HG02610 (cell line): ENCODE data around the gene CD59.
"Not testable (repeated sequence)": the region's sequence is repeated elsewhere in the genome, so short reads cannot be mapped to it uniquely, and the experiment has no call there.

ENCODE experiments used
- ATAC-seq: cut with Tn5 transposase; IDR thresholded peaks from one replicate; pipeline ENCODE4 v1.9.1; 2021; ENCODE audit warnings: mild to moderate bottlenecking, moderate library complexity; ENCODE audit not compliant: unreplicated experiment

The CD59 gene

DNA sequence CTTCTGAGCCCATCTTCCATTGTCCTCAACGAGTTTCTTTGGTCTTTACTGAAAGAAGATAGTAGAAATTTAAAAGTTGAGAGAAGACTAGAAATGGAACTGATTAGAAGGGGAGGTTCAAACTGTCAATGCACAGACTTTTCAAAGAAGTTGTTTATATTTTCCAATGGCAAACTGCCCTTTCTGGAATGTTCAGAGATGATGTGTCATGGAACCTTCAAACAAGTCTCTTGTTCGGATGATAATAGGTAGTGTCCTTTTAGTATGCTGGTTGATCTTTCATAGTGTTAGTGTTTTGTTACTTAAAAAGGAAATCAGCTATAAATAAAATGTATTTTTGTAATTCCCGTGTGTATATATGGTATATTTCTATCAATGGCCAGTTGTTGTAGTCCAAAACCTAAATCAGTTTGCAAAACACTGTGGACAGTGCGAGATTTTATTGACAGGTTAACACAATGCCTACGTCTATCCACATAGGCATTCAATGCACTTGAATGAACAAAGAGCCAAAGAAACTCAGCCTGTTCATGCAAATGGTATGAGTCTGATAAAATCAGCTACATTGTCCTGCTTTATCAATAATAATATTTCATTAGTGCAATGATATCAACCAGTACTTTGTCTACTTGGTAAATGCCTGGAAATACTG lies 66.5 kb downstream of the CD59 start:
- ATAC-seq = no peak

DNA sequence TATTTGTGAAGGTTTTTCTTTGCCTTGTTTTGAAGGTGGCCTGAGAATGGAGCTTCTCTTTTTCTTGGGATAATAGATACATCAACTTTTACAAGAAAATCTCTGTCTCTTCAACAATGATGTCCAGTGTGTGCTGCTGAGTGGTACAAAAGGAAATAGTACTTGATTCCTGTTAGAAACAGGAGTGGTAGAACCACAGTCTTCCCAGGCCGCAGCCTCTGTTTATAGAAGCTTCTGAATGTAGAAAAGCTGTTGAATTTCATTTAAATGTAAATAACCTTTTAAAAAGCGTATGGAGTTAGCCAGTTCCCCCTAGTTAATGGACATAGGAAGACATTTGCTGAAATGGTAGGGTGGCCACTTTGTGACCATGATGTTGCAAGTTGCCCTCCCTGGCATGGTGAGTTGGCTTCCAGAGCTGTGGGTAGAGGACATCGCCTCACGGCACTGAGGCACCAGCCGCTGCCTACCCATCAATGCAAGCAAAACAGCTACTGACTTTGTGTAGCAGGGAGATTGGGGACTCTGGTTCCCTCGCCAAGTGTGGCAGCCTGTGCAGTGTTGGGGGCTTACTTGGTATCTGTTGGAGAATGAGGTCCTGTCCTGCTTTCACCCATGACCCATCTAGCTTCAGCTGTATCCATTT lies 67.1 kb downstream of the CD59 start:
- ATAC-seq = no peak

DNA sequence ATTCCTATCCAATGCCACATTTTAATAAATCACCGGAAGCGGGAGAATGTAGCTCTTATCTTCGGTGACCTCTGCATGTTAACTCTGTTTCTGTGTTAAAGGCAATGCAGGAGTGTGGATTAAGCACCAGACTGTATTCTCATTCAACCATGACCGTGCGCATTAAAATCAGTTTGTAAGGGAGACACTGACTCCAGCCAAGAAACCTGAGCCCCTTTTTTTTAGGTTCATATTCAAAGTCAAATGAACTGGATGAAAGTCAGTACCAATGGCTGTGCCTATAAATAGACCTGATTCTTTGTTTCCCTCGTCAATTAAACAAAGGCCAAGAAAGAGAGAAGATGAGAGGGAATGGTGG lies 67.8 kb downstream of the CD59 start:
- ATAC-seq = no peak

DNA sequence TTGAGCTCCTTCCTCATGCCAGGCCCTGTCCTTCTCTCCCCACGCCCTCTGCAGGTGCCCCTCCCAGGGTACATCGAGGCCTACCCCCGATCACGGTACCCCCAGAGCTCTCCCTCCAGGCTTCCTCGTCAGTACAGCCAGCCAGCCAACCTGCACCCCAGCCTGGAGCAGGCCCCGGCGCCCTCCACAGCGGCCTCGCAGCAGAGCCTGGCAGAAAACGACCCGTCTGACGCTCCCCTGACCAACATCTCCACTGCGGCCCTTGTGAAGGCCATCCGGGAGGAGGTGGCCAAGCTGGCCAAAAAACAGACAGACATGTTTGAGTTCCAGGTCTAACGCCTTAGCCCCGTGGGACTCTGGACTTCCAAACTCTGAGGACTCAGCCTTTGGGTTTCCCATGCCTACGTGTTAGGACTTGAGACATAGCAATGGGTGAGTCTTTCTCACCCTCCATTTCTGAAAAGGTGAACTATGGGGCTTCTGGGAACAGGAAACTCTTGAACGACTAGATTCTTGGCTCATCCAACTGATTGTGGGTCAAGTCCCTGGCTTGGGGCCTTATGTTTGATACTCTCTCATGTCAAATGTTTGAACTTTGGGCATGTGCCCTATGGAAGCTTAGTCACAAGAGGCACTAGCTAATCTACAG lies 68.3 kb downstream of the CD59 start:
- ATAC-seq = no peak

DNA sequence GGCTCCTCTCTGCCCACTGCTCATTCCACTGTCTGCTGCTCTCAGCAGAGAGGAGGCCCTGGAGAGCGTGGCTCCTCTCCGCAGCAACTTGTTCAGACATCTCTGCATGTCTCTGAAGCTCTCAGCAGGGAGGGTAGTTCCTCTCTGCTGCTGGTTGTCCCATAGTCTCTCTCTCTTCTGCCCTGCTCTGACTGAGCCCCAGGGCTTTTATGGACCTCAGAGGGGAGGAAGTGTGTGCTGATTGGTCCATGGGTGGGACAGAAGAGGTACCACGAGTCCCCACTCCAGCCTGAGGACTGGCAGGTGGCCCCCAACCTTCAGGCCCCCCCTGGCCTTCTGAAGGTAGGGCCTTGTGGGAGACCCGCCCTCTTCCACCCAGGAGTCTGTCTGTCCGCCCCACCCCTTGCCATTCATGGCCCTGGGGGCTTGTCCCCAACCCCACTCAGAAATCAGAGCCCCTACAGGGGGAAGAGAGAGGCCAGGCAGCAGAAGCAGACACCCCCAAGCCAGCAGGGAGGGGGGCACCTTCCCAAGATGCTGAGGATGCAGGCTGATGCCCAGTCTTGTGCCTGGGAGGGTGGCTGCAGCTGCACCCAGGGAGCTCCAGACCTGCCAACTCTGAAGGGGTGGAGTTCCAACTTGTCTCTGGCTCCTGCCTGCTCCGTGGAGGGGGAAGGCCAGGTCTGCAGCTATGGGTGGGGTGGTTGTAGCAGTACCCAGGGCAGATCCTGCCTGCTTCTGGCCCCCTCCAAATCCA lies 70.7 kb downstream of the CD59 start:
- no peak for ATAC-seq

DNA sequence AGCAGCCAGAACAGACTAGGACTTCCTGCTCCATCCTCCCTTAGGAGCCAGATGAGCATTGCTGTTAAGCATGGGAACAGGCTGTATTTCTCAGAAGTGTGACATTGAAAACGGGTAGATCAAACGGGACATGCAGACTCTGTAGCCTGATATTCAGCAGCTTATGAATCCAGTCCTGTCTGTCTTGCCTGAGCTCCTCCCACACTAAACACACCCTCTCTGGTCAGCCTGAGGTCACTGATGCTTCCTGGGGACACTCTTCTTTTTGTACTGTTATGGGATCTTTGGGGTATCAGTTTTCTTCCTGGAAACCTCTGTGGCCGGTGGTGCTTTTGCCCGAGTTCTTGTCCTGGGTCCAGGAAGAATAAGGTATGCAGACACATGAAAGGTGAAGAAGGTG lies 71.4 kb downstream of the CD59 start:
- no peak for ATAC-seq

DNA sequence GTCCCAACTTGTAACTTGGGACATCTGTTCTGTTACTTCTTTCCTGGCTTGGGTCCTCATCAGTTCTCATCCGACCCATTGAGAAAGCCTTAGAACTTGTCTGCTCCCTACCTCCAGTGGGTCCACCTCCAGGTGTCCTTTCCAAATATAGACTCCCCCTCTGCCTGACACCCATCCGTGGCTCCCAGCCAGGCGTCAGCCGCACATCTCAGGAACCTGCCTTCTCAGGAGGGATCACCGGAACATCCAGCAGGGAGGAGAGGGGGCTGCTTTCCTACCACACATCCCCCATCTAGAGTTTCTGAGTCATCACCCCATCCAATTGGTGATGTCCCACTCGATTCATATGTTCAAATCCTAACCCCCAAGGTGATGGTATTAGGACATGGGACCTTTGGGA lies 72.1 kb downstream of the CD59 start:
- ATAC-seq = no peak

DNA sequence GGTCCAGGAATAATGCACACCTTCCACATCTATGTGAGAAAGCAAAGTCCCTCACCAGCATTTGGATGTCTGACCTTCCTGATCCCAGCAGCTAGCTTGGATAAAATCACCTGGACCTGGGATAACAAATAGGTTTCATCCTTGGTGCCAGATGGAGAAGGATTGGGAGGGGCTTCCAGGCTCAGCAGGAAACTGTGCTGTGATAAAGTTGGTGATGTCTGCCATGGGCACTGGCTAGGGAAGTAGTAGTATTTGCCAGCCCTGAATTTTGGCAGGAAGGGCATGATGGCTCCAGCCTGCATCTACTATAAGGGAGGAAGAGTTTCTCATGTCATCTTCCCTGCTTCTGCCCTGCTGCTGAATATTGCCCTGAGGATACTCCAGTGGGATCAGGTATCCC lies 73.1 kb downstream of the CD59 start:
- ATAC-seq = no peak

DNA sequence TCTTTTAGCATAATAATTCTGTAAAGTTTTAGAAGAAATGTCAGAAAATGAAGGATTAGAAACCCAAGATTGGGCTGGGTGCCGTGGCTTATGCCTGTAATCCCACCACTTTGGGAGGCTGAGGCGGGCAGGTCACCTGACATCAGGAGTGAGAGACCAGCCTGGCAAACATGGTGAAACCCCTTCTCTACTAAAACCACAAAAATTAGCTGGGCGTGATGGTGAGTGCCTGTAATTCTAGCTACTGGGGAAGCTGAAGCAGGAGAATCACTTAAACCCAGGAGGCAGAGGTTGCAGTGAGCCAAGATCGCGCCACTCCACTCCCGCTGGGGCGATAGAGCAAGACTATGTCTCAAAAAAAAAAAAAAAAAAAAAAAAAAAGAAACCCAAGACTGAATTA lies 74.7 kb downstream of the CD59 start:
- ATAC-seq = not testable (repeated sequence)

DNA sequence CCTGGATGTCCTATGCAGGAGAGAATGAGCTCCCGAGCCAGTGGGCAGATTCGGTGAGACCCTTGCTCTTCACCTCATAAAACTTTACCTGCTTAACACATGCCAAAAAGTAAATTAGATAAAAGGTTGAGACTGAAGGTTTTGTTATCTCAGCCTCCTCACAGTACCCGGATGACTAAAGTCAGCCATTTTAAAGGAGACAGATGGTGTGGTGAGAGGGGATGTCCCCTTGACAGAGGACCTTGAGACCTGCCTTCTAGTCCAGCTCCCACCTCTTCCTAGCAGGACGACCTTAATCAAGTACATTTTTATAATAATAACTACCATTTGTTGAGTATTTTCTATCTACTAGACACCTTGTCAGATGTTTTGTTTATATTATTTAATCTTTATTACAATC lies 75.3 kb downstream of the CD59 start:
- ATAC-seq = no peak

DNA sequence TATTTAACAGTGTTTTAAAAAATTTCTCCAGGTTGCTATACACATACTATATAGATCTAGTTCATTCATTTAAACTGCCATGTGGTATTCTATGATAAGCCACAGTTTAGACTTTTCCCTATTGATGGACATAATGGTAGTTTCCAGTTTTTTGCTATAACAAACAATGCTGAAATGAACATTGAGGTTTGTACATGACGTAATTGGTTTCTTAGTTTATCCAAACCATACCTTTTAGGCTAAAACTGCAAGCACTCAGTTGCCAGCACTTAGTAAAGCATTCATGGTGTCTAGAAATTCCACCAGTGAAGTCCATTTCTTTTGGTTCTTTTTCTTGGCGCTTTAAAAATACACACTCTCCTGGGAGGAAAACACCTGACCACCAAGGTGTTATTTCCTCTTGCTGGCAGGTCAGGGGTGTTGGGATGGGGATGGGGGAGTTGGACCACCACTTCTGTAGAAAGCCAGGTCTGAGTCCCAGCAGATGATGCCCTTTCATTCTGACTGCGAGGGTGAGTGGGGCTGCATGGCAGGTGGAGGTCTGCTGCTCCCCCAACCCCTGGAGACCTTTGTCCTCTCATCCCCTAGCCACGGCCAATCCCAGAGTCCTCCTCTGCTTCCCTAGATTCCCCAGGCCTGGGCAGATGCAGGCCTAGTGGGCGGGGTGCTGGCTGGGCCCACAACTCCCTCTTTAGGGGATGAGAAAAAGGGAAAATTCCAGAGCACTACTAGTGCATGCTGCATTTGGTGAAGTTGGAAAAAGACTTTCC lies 76.7 kb downstream of the CD59 start:
- no peak for ATAC-seq

DNA sequence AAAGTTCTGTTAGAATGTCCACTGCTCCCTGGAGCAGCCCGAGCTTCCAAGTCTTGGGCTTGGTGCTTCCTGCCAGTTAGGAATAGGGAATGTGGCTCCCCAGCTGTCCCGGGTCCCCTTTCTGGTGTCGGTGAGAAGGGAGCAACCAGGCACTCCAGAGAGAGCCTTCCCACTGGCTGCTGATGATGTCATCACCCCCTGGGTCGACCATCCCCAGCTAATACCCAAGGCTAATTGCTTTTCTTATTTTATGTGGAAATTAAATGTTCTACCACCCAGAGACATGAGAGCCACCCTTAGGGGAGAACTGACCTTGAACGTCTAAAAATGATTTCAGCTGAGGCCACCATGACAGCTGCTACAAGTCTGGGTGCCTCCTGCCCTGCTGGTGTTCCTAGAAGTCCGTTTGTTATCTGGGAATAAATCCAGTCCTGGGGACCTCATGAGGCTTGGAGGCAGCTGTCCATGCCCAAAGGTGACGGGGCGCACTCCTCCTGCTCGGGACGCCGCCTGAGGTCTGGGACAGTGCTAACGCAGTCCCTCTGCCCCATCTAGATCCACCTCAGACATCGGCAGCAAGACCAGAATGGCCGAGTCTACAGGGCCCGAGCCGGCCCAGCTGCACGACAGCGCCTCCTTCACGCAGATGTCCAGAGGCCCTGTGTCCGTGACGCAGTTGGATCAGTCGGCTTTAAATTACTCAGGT lies 77.9 kb downstream of the CD59 start:
- ATAC-seq = no peak

DNA sequence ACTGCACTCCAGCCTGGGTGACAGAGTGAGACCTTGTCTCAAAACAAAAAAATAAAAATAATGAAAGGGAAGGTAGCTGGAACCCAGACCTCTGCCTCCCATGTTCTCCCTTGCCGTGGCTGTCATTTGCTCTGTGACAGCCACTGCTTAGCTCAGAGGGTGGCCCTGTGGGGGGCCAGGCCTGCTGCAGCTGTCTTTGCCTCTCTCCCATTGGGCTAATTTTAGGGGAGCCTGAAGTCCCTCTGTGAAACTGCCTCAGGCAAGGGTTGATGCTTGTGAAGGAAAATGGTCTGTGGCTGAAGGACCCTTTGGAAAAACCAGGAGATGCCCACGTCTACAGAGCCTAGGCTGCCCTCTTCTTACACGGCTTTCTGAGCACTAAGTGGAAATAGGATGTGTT lies 78.5 kb downstream of the CD59 start:
- no peak for ATAC-seq

DNA sequence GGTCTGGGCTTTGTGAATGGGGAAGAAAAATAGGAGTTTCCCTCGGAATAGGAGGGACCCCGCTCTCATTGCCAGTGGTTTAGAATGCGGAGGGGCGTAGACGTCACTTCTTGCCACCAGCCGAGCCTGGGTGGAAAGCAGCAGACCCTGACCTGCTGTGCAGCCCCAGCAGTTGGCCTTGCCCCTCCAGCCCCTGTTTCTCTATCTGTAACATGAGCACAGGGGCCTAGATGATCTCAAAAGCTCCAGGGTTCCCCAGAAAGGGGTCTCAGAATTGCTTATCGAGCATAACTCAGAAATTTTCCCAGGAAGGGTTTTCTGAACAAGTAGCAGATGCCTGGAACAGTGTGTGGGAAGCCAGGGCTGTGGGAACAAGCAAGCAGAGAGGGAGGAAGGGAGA lies 79.5 kb downstream of the CD59 start:
- ATAC-seq = no peak

DNA sequence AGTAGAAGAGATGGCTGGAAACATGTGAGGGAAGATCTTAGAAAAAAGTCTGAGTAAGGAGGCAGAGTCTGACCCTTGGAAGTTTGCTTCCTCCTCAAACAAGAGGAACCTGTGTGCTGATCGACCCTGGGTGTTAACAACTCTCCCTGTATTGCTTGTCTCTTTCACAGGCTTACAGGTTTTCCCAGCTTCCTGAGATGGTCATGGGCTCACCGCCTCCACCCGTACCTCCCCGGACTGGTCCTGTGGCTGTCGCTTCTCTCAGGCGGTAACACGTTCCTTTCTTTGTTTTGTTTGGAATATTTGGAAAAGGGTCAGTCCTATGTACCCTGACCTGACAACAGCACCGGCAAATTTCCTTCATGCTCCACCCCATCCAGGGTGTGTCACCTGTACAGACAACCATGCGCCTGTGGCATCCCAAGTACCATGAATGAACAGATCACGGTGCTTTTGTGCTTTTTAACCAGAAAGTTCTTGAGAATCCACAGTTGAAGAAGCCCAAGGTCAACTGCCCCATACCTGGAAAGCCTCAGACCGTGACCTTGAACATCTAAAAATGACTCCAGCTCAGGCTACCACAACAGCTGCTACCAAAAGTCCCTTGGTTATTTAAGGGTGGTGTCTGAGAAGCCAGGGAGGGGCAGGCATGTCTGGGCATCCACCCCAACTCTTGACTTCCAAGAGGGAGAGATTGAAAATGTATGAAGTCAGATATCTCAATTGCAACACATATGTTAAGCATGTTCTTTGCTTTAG lies 80.2 kb downstream of the CD59 start:
- peak; percentile 81 for ATAC-seq

DNA sequence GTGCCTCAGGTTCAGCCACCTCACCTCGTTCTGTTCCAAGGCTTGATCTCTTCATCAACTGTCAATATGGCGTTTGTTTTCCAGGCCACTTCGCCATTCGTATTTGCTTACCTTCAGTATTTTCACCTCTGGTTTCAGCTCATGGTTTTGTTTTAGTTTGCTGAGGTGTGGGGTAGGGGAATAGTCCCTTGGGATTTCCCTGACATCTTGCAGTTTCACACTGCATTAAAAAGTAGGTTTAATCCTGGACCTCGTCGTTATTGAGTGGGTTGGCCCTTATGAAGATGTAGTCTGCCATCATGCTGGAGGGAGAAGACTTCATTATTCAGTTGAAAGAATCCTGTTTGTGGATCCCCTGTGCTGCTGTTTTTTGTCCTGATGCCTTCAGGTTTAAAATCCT lies 81.6 kb downstream of the CD59 start:
- ATAC-seq = no peak
